Suppressor macrophage treated with lipopolysaccharide for 1 hour (primary cell): ENCODE results near the gene KLRB1.

Experiments used
- DNase-seq, 3 donors: peaks; one replicate each; pipeline ENCODE4 v3.0.0-alpha.2; 2020 to 2022

KLRB1 gene

GRCh38 chr12:9607716-9608115 lies at the start of gene KLRB1:
KLRB1 (minus strand) TSS chr12:9607916; CDS start chr12:9607839, 77 bp downstream.
- no peak for DNase-seq

GRCh38 chr12:9651265-9651729 lies 43.6 kb upstream of the KLRB1 start:
- DNase-seq, result peak; percentile 47 to 65 (median 56)

- DNase-seq, result peak; percentile 53 to 65 (median 56)
Observed at GRCh38 chr12:9650151-9650576, 42.4 kb upstream of the KLRB1 start.

GRCh38 chr12:9649532-9649940 lies 41.8 kb upstream of the KLRB1 start:
- peak; percentile 79 to 89 (median 84) for DNase-seq

- peak in 1 of 3 donors; percentile 33 for DNase-seq
Observed at GRCh38 chr12:9648701-9649531, 41.2 kb upstream of the KLRB1 start.

- DNase-seq, result peak; percentile 96 to 100 (median 99)
Observed at GRCh38 chr12:9647825-9648700, 40.3 kb upstream of the KLRB1 start.

GRCh38 chr12:9646794-9647781 lies 39.4 kb upstream of the KLRB1 start:
- peak in 1 of 3 donors; percentile 20 for DNase-seq

GRCh38 chr12:9644985-9645551 lies 37.4 kb upstream of the KLRB1 start:
- peak; percentile 73 to 87 (median 80) for DNase-seq

- no peak for DNase-seq
Observed at GRCh38 chr12:9643266-9643660, 35.5 kb upstream of the KLRB1 start.

GRCh38 chr12:9642606-9643265 lies 35.0 kb upstream of the KLRB1 start:
- no peak for DNase-seq

- no peak for DNase-seq
Observed at GRCh38 chr12:9640024-9640423, 32.3 kb upstream of the KLRB1 start.

- DNase-seq, result peak in 1 of 3 donors; percentile 21
Observed at GRCh38 chr12:9636851-9637206, 29.1 kb upstream of the KLRB1 start.

GRCh38 chr12:9636150-9636850 lies 28.6 kb upstream of the KLRB1 start:
- DNase-seq, result peak; percentile 74 to 93 (median 91)

- DNase-seq, result peak; percentile 30 to 56 (median 48)
Observed at GRCh38 chr12:9634969-9635754, 27.4 kb upstream of the KLRB1 start.

- DNase-seq, result peak; percentile 58 to 72 (median 72)
Observed at GRCh38 chr12:9634177-9634803, 26.6 kb upstream of the KLRB1 start.

GRCh38 chr12:9632766-9633165 lies 25.1 kb upstream of the KLRB1 start:
- DNase-seq, result no peak

- DNase-seq, result no peak
Observed at GRCh38 chr12:9626821-9627220, 19.1 kb upstream of the KLRB1 start.

- no peak for DNase-seq
Observed at GRCh38 chr12:9626291-9626690, 18.6 kb upstream of the KLRB1 start.

GRCh38 chr12:9625019-9625418 lies 17.3 kb upstream of the KLRB1 start:
- no peak for DNase-seq
